ENCODE measurements around the gene TAAR9. TPM values are rescaled to one million over a fixed set of nuclear protein-coding genes. Genes with fewer than 3 reads are reported as not detected.

TAAR9 gene
- total and polyA plus RNA-seq, 2 donors (not counting 1 experiment from before 2014, with no cell fraction given), result not detected

GRCh38 chr6:132520953-132521352 is 17.1 kb upstream of the TAAR9 start:
- Mint-ChIP-seq H3K27ac (no peak overlapping the region), H3K4me1 (peaks cover 2% of the 10 kb centered on the region), H3K9me3 (ENCODE audit: insufficient read depth) (no peaks in the 10 kb centered on the region), H3K4me3 (no peak overlapping the region), H3K27me3 (no peaks in the 10 kb centered on the region)
- ChIA-PET POLR2A (no interaction called here), CTCF (interaction anchor here (1.3 to 1.9 kb wide), 2 partner anchors 9 to 241 kb away, joined by 4 to 8 read pairs; no protein-coding TSS in a partner anchor)
- H3K27ac ChIP-seq (ENCODE audit: low read length in 2 of 2), result no peak overlapping the region
- TF ChIP-seq EZH2 (IDR thresholded peaks at IDR 0.05; ENCODE audit: borderline replicate concordance, insufficient read depth, low read depth, low read length, poor library complexity, severe bottlenecking), result no peak
- TF ChIP-seq, protein P1, sequence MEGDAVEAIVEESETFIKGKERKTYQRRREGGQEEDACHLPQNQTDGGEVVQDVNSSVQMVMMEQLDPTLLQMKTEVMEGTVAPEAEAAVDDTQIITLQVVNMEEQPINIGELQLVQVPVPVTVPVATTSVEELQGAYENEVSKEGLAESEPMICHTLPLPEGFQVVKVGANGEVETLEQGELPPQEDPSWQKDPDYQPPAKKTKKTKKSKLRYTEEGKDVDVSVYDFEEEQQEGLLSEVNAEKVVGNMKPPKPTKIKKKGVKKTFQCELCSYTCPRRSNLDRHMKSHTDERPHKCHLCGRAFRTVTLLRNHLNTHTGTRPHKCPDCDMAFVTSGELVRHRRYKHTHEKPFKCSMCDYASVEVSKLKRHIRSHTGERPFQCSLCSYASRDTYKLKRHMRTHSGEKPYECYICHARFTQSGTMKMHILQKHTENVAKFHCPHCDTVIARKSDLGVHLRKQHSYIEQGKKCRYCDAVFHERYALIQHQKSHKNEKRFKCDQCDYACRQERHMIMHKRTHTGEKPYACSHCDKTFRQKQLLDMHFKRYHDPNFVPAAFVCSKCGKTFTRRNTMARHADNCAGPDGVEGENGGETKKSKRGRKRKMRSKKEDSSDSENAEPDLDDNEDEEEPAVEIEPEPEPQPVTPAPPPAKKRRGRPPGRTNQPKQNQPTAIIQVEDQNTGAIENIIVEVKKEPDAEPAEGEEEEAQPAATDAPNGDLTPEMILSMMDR (IDR thresholded peaks at IDR 0.05), result no peak
- H3K9ac ChIP-seq (ENCODE audit: low read length), result no peak overlapping the region
- intact Hi-C loops (cut with micrococcal nuclease), result no loop called here
- H3K79me2 ChIP-seq (ENCODE audit: control insufficient read depth, insufficient read depth, low read length), result peaks cover 3% of the 10 kb centered on the region
- no peaks in the 10 kb centered on the region for H3K27me3 ChIP-seq (replicated peaks in 1 of 4; ENCODE audit: control extremely low read depth in 1 of 4, control insufficient read depth in 3 of 4, insufficient read depth in 4 of 4, low read length in 3 of 4)
- H2AFZ ChIP-seq (ENCODE audit: insufficient read depth, low read depth, low read length, poor library complexity, severe bottlenecking), result no peak overlapping the region
- no peaks in the 10 kb centered on the region for H4K20me1 ChIP-seq (ENCODE audit: control insufficient read depth, insufficient read depth, low read length, poor library complexity, severe bottlenecking)
- H3K4me3 ChIP-seq (ENCODE audit: control extremely low read depth in 1 of 5, extremely low read depth in 1 of 5, insufficient read depth in 1 of 5, low read depth in 2 of 5, low read length in 4 of 5), result no peak overlapping the region
- no CpG with 5 or more reads among the region's 2 CpGs for WGBS (ENCODE audit: insufficient coverage)
- ATAC-seq (ENCODE audit: low read depth), result no peak
- H3K4me1 ChIP-seq (ENCODE audit: control insufficient read depth in 2 of 2, insufficient read depth in 2 of 2, low read length in 2 of 2), result no peaks in the 10 kb centered on the region
- DNase-seq, result no peak
- H3K36me3 ChIP-seq (replicated peaks in 1 of 2; ENCODE audit: control extremely low read depth in 1 of 2, control insufficient read depth in 1 of 2, extremely low read depth in 1 of 2, insufficient read depth in 2 of 2, low read length in 1 of 2), result no peaks in the 10 kb centered on the region
- no peaks in the 10 kb centered on the region for H3K9me3 ChIP-seq (ENCODE audit: control extremely low read depth in 1 of 3, control insufficient read depth in 2 of 3, insufficient read depth in 1 of 3, low read length in 2 of 3)
- H3K4me2 ChIP-seq (replicated peaks; ENCODE audit: low read depth, low read length, poor library complexity, severe bottlenecking), result no peak overlapping the region

- 95% methylated on average over 5 of the region's 5 CpGs for WGBS (ENCODE audit: insufficient coverage)
- H3K27ac ChIP-seq (ENCODE audit: low read length in 2 of 2), result no peak overlapping the region
- H3K36me3 ChIP-seq (replicated peaks in 1 of 2; ENCODE audit: control extremely low read depth in 1 of 2, control insufficient read depth in 1 of 2, extremely low read depth in 1 of 2, insufficient read depth in 2 of 2, low read length in 1 of 2), result no peaks in the 10 kb centered on the region
- H4K20me1 ChIP-seq (ENCODE audit: control insufficient read depth, insufficient read depth, low read length, poor library complexity, severe bottlenecking), result no peaks in the 10 kb centered on the region
- no peaks in the 10 kb centered on the region for H3K4me1 ChIP-seq (ENCODE audit: control insufficient read depth in 2 of 2, insufficient read depth in 2 of 2, low read length in 2 of 2)
- no peak overlapping the region for H3K4me3 Mint-ChIP-seq
- no peaks in the 10 kb centered on the region for H3K9me3 ChIP-seq (ENCODE audit: control extremely low read depth in 1 of 3, control insufficient read depth in 2 of 3, insufficient read depth in 1 of 3, low read length in 2 of 3)
- H3K79me2 ChIP-seq (ENCODE audit: control insufficient read depth, insufficient read depth, low read length), result no peaks in the 10 kb centered on the region
- H2AFZ ChIP-seq (ENCODE audit: insufficient read depth, low read depth, low read length, poor library complexity, severe bottlenecking), result no peak overlapping the region
- CTCF ChIA-PET, result interaction anchor here (0.6 to 1.8 kb wide), 4 partner anchors 12 to 1790 kb away, joined by 3 to 6 read pairs (median 4); partner anchors contain the start of gene STX7
- no peak overlapping the region for H3K27ac Mint-ChIP-seq
- DNase-seq (no peak), ATAC-seq (ENCODE audit: low read depth) (no peak)
- H3K4me3 ChIP-seq (ENCODE audit: control extremely low read depth in 1 of 5, extremely low read depth in 1 of 5, insufficient read depth in 1 of 5, low read depth in 2 of 5, low read length in 4 of 5), result no peak overlapping the region
- no peak overlapping the region for H3K9ac ChIP-seq (ENCODE audit: low read length)
- intact Hi-C loops (cut with micrococcal nuclease), result no loop called here
- no peak overlapping the region for H3K4me2 ChIP-seq (replicated peaks; ENCODE audit: low read depth, low read length, poor library complexity, severe bottlenecking)
- no peaks in the 10 kb centered on the region for H3K9me3 Mint-ChIP-seq (ENCODE audit: insufficient read depth)
- POLR2A ChIA-PET, result no interaction called here
- peaks cover 4% of the 10 kb centered on the region for H3K4me1 Mint-ChIP-seq
- H3K27me3 ChIP-seq (replicated peaks in 1 of 4; ENCODE audit: control extremely low read depth in 1 of 4, control insufficient read depth in 3 of 4, insufficient read depth in 4 of 4, low read length in 3 of 4), result no peaks in the 10 kb centered on the region
- H3K27me3 Mint-ChIP-seq, result no peaks in the 10 kb centered on the region
- TF ChIP-seq, protein P1 (IDR thresholded peaks at IDR 0.05), result no peak
- no peak for TF ChIP-seq EZH2 (IDR thresholded peaks at IDR 0.05; ENCODE audit: borderline replicate concordance, insufficient read depth, low read depth, low read length, poor library complexity, severe bottlenecking)
Measured at GRCh38 chr6:132524646-132525045, 13.4 kb upstream of the TAAR9 start.
